ENCODE measurements around the gene OXNAD1.

- no peak for TF ChIP-seq EZH2 (IDR thresholded peaks at IDR 0.05; ENCODE audit: low read length, missing control alignments)
- TF ChIP-seq CTCF (conservative IDR thresholded peaks at IDR 0.05 in 1 of 2, IDR thresholded peaks at IDR 0.05 in 1 of 2; ENCODE audit: low read depth in 1 of 2, low read length in 2 of 2) = no peak
Observed at GRCh38 chr3:16329036-16329825, 64.2 kb downstream of the OXNAD1 start.
